Erythroblast (primary cell): ENCODE measurements around the gene MAPT.

Experiments used
- GATA1 ChIP-seq: IDR thresholded peaks from 2 replicates; pipeline ENCODE4 v1.6.1; 2011; ENCODE audit warnings: low read depth, mild to moderate bottlenecking, control low read depth, low read length, moderate library complexity
- POLR2A ChIP-seq: IDR thresholded peaks from 2 replicates; pipeline ENCODE4 v1.6.1; 2011; ENCODE audit warnings: mild to moderate bottlenecking, low read length

DNA sequence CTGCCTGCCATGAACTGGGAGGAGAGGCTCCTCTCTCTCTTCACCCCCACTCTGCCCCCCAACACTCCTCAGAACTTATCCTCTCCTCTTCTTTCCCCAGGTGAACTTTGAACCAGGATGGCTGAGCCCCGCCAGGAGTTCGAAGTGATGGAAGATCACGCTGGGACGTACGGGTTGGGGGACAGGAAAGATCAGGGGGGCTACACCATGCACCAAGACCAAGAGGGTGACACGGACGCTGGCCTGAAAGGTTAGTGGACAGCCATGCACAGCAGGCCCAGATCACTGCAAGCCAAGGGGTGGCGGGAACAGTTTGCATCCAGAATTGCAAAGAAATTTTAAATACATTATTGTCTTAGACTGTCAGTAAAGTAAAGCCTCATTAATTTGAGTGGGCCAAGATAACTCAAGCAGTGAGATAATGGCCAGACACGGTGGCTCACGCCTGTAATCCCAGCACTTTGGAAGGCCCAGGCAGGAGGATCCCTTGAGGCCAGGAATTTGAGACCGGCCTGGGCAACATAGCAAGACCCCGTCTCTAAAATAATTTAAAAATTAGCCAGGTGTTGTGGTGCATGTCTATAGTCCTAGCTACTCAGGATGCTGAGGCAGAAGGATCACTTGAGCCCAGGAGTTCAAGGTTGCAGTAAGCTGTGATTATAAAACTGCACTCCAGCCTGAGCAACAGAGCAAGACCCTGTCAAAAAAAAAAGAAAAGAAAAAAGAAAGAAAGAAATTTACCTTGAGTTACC is 68.0 kb downstream of the MAPT start:
- no peak for TF ChIP-seq POLR2A
- no peak for TF ChIP-seq GATA1
